ENCODE measurements around the gene PERM1.
"Not testable (repeated sequence)": the region's sequence is repeated elsewhere in the genome, so short reads cannot be mapped to it uniquely, and the experiment has no call there.

PERM1 gene

GRCh38 chr1:991275-991674, 9.4 kb upstream of the PERM1 start:
- DNase-seq; H3K27ac ChIP-seq (ENCODE audit: insufficient read depth in 1 of 2, low read depth in 1 of 2, low read length in 2 of 2, poor library complexity in 1 of 2, severe bottlenecking in 2 of 2); H3K4me1 ChIP-seq (ENCODE audit: control extremely low read depth in 1 of 4, control insufficient read depth in 4 of 4, insufficient read depth in 4 of 4, low read length in 3 of 4); H3K36me3 ChIP-seq (ENCODE audit: control insufficient read depth in 4 of 4, insufficient read depth in 4 of 4, low read length in 3 of 4); H3K4me3 ChIP-seq (ENCODE audit: control insufficient read depth in 1 of 7, extremely low read depth in 1 of 7, insufficient read depth in 4 of 7, low read depth in 2 of 7, low read length in 6 of 7); POLR2A ChIA-PET: not testable (repeated sequence)
- CTCF ChIA-PET = interaction anchor here (1.0 to 6.5 kb wide), 4 partner anchors 9 to 73 kb away, joined by 4 to 58 read pairs (median 8); partner anchors contain the start of gene PERM1
- Histone ChIP-seq H3K9me3 (ENCODE audit: control extremely low read depth in 1 of 5, control insufficient read depth in 4 of 5, insufficient read depth in 2 of 5, low read depth in 1 of 5, low read length in 4 of 5) (peaks cover 0 to 16% (median 3%) of the 10 kb centered on the region in 5 experiments), H3K27me3 (replicated peaks in 2 of 5; ENCODE audit: control insufficient read depth in 4 of 5, insufficient read depth in 5 of 5, low read length in 4 of 5) (peaks cover 0 to 49% (median 3%) of the 10 kb centered on the region in 5 experiments)
- 100% methylated on average over 3 of the region's 6 CpGs for WGBS (ENCODE audit: insufficient coverage)

GRCh38 chr1:988061-988460, 6.2 kb upstream of the PERM1 start:
- CTCF ChIA-PET = interaction anchor here (1.1 kb wide), 1 partner anchor 9 kb away, joined by 3 read pairs; no protein-coding TSS in a partner anchor
- H3K9me3 ChIP-seq (ENCODE audit: control extremely low read depth in 1 of 5, control insufficient read depth in 4 of 5, insufficient read depth in 2 of 5, low read depth in 1 of 5, low read length in 4 of 5) = peaks cover 0 to 13% (median 3%) of the 10 kb centered on the region in 5 experiments

GRCh38 chr1:985126-985525, 3.2 kb upstream of the PERM1 start:
- 82% methylated on average over 13 of the region's 13 CpGs for WGBS (ENCODE audit: insufficient coverage)
- Histone ChIP-seq H3K4me3 (ENCODE audit: control insufficient read depth in 1 of 7, extremely low read depth in 1 of 7, insufficient read depth in 4 of 7, low read depth in 2 of 7, low read length in 6 of 7) (no peak overlapping the region), H3K27ac (ENCODE audit: insufficient read depth in 1 of 2, low read depth in 1 of 2, low read length in 2 of 2, poor library complexity in 1 of 2, severe bottlenecking in 2 of 2) (no peak overlapping the region), H3K27me3 (replicated peaks in 2 of 5; ENCODE audit: control insufficient read depth in 4 of 5, insufficient read depth in 5 of 5, low read length in 4 of 5) (peaks cover 0 to 58% (median 13%) of the 10 kb centered on the region in 5 experiments), H3K4me1 (ENCODE audit: control extremely low read depth in 1 of 4, control insufficient read depth in 4 of 4, insufficient read depth in 4 of 4, low read length in 3 of 4) (peaks cover 0 to 1% (median 0%) of the 10 kb centered on the region in 4 experiments), H3K36me3 (ENCODE audit: control insufficient read depth in 4 of 4, insufficient read depth in 4 of 4, low read length in 3 of 4) (no peaks in the 10 kb centered on the region), H3K9me3 (ENCODE audit: control extremely low read depth in 1 of 5, control insufficient read depth in 4 of 5, insufficient read depth in 2 of 5, low read depth in 1 of 5, low read length in 4 of 5) (no peaks in the 10 kb centered on the region)
- CTCF ChIA-PET = interaction anchor here (1.0 to 6.5 kb wide), 7 partner anchors 8 to 292 kb away, joined by 3 to 58 read pairs (median 4); partner anchors contain the start of gene AGRN
- DNase-seq = no peak
- POLR2A ChIA-PET = no interaction called here

More at GRCh38 chr1:988061-988460, 6.2 kb upstream of the PERM1 start:
- H3K4me1 ChIP-seq (ENCODE audit: control extremely low read depth in 1 of 4, control insufficient read depth in 4 of 4, insufficient read depth in 4 of 4, low read length in 3 of 4); H3K4me3 ChIP-seq (ENCODE audit: control insufficient read depth in 1 of 7, extremely low read depth in 1 of 7, insufficient read depth in 4 of 7, low read depth in 2 of 7, low read length in 6 of 7); H3K27ac ChIP-seq (ENCODE audit: insufficient read depth in 1 of 2, low read depth in 1 of 2, low read length in 2 of 2, poor library complexity in 1 of 2, severe bottlenecking in 2 of 2); POLR2A ChIA-PET; DNase-seq; H3K36me3 ChIP-seq (ENCODE audit: control insufficient read depth in 4 of 4, insufficient read depth in 4 of 4, low read length in 3 of 4): not testable (repeated sequence)
- WGBS (ENCODE audit: insufficient coverage) = 93% methylated on average over 4 of the region's 5 CpGs
- peaks cover 0 to 49% (median 10%) of the 10 kb centered on the region in 5 experiments for H3K27me3 ChIP-seq (replicated peaks in 2 of 5; ENCODE audit: control insufficient read depth in 4 of 5, insufficient read depth in 5 of 5, low read length in 4 of 5)

GRCh38 chr1:984476-984814, 2.6 kb upstream of the PERM1 start:
- H3K9me3 ChIP-seq (ENCODE audit: control extremely low read depth in 1 of 5, control insufficient read depth in 4 of 5, insufficient read depth in 2 of 5, low read depth in 1 of 5, low read length in 4 of 5) = no peaks in the 10 kb centered on the region
- CTCF ChIA-PET = interaction anchor here (0.7 to 6.5 kb wide), 14 partner anchors 8 to 307 kb away, joined by 3 to 58 read pairs (median 4); partner anchors contain the start of genes AGRN and PLEKHN1
- H3K27ac ChIP-seq (ENCODE audit: insufficient read depth in 1 of 2, low read depth in 1 of 2, low read length in 2 of 2, poor library complexity in 1 of 2, severe bottlenecking in 2 of 2) = no peak overlapping the region
- WGBS (ENCODE audit: insufficient coverage) = 58% methylated on average over 5 of the region's 12 CpGs
- peaks cover 0 to 1% (median 0%) of the 10 kb centered on the region in 4 experiments for H3K4me1 ChIP-seq (ENCODE audit: control extremely low read depth in 1 of 4, control insufficient read depth in 4 of 4, insufficient read depth in 4 of 4, low read length in 3 of 4)
- POLR2A ChIA-PET = no interaction called here
- no peak for DNase-seq
- no peaks in the 10 kb centered on the region for H3K36me3 ChIP-seq (ENCODE audit: control insufficient read depth in 4 of 4, insufficient read depth in 4 of 4, low read length in 3 of 4)
- H3K4me3 ChIP-seq (ENCODE audit: control insufficient read depth in 1 of 7, extremely low read depth in 1 of 7, insufficient read depth in 4 of 7, low read depth in 2 of 7, low read length in 6 of 7) = no peak overlapping the region
- H3K27me3 ChIP-seq (replicated peaks in 2 of 5; ENCODE audit: control insufficient read depth in 4 of 5, insufficient read depth in 5 of 5, low read length in 4 of 5) = peaks cover 0 to 56% (median 13%) of the 10 kb centered on the region in 5 experiments

- peak in 2 of 3 donors; percentile 40 to 50 for DNase-seq
- Histone ChIP-seq H3K27me3 (replicated peaks in 2 of 5; ENCODE audit: control insufficient read depth in 4 of 5, insufficient read depth in 5 of 5, low read length in 4 of 5) (peaks cover 0 to 52% (median 13%) of the 10 kb centered on the region in 5 experiments), H3K4me3 (ENCODE audit: control insufficient read depth in 1 of 7, extremely low read depth in 1 of 7, insufficient read depth in 4 of 7, low read depth in 2 of 7, low read length in 6 of 7) (no peak overlapping the region), H3K36me3 (ENCODE audit: control insufficient read depth in 4 of 4, insufficient read depth in 4 of 4, low read length in 3 of 4) (no peaks in the 10 kb centered on the region), H3K9me3 (ENCODE audit: control extremely low read depth in 1 of 5, control insufficient read depth in 4 of 5, insufficient read depth in 2 of 5, low read depth in 1 of 5, low read length in 4 of 5) (no peaks in the 10 kb centered on the region), H3K4me1 (ENCODE audit: control extremely low read depth in 1 of 4, control insufficient read depth in 4 of 4, insufficient read depth in 4 of 4, low read length in 3 of 4) (peaks cover 0 to 1% (median 0%) of the 10 kb centered on the region in 4 experiments), H3K27ac (ENCODE audit: insufficient read depth in 1 of 2, low read depth in 1 of 2, low read length in 2 of 2, poor library complexity in 1 of 2, severe bottlenecking in 2 of 2) (no peak overlapping the region)
- WGBS (ENCODE audit: insufficient coverage) = 39% methylated on average over 15 of the region's 29 CpGs
- POLR2A ChIA-PET = interaction anchor here (1.4 kb wide), 1 partner anchor 14 kb away, joined by 3 read pairs; no protein-coding TSS in a partner anchor
- CTCF ChIA-PET = interaction anchor here (0.7 to 6.5 kb wide), 18 partner anchors 9 to 308 kb away, joined by 3 to 58 read pairs (median 5); partner anchors contain the start of genes AGRN and PLEKHN1
Measured at GRCh38 chr1:983798-984475, 2.0 kb upstream of the PERM1 start.

GRCh38 chr1:982765-983436, 1.0 kb upstream of the PERM1 start:
- ChIA-PET CTCF (interaction anchor here (1.2 to 6.5 kb wide), 11 partner anchors 10 to 267 kb away, joined by 4 to 58 read pairs (median 5); partner anchors contain the start of genes AGRN and PLEKHN1), POLR2A (interaction anchor here (1.4 kb wide), 1 partner anchor 15 kb away, joined by 3 read pairs; no protein-coding TSS in a partner anchor)
- H3K36me3 ChIP-seq (ENCODE audit: control insufficient read depth in 4 of 4, insufficient read depth in 4 of 4, low read length in 3 of 4) = no peaks in the 10 kb centered on the region
- peaks cover 0 to 47% (median 10%) of the 10 kb centered on the region in 5 experiments for H3K27me3 ChIP-seq (replicated peaks in 2 of 5; ENCODE audit: control insufficient read depth in 4 of 5, insufficient read depth in 5 of 5, low read length in 4 of 5)
- no peak overlapping the region for H3K27ac ChIP-seq (ENCODE audit: insufficient read depth in 1 of 2, low read depth in 1 of 2, low read length in 2 of 2, poor library complexity in 1 of 2, severe bottlenecking in 2 of 2)
- no peaks in the 10 kb centered on the region for H3K9me3 ChIP-seq (ENCODE audit: control extremely low read depth in 1 of 5, control insufficient read depth in 4 of 5, insufficient read depth in 2 of 5, low read depth in 1 of 5, low read length in 4 of 5)
- no peak overlapping the region for H3K4me3 ChIP-seq (ENCODE audit: control insufficient read depth in 1 of 7, extremely low read depth in 1 of 7, insufficient read depth in 4 of 7, low read depth in 2 of 7, low read length in 6 of 7)
- 87% methylated on average over 43 of the region's 43 CpGs for WGBS (ENCODE audit: insufficient coverage)
- DNase-seq = no peak
- H3K4me1 ChIP-seq (ENCODE audit: control extremely low read depth in 1 of 4, control insufficient read depth in 4 of 4, insufficient read depth in 4 of 4, low read length in 3 of 4) = peaks cover 0 to 1% (median 0%) of the 10 kb centered on the region in 4 experiments
